Measurements from ENCODE around the gene PNMA6A.

DNA sequence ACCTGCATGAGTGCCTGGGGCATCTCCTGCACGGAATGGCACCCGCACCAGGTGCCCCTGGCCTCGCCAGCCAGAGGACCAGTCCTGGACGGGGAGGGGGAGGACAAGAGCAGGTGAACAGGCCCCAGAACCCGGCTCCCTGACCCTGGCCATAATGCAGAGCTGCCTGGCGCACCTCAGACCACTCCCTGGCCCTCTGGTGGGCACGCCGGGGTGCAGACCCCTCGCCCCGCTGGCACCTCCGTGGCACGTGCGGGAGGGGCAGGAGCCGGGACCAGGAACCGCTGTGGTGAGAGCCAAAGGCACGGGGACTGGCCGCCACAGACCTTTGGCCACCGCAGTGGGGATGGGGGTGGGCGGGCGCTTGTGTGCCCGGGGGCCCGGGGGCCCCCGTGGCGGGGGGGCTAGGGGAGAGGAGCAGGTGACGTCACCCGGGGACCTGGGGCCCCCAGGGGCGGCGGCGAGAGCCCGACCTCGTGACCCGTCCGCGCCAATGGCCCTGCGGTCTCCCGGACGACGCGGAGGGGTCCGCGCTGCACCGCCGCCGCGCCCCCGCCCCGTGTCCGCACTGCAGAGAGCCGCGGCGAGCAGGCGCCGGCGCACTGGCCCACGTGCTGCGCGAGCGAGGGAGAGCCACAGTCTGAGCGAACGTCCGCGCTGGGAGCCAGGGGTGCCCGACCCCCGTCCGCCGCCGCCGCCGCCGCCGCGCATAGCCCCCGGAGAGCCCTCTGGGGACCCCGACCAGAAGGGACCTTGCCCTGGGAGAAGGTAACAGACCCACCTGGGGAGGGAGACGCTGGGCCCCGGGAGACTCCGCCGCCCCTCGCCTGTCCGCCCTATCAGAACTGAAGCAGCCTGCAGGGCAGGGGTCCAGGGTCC, 16.1 kb upstream of the PNMA6A start, which contains the start of gene PNMA3:
- TF ChIP-seq GATA2 (IDR thresholded peaks at IDR 0.05; ENCODE audit: low read depth, low read length) (no peak), GATA3 (IDR thresholded peaks at IDR 0.05; ENCODE audit: low read depth, low read length) (no peak)
